ENCODE results near the gene LIMS1.
"Not testable (repeated sequence)": the region's sequence is repeated elsewhere in the genome, so short reads cannot be mapped to it uniquely, and the experiment has no call there.

LIMS1 gene

GRCh38 chr2:108641756-108642155 lies 107.5 kb downstream of the LIMS1 start:
- H3K4me1 Mint-ChIP-seq (ENCODE audit: low read depth): peaks cover 5% of the 10 kb centered on the region

GRCh38 chr2:108643261-108643849 lies 109.1 kb downstream of the LIMS1 start:
- H3K4me1 Mint-ChIP-seq (ENCODE audit: low read depth): peaks cover 4% of the 10 kb centered on the region

More at GRCh38 chr2:108641756-108642155, 107.5 kb downstream of the LIMS1 start:
- Mint-ChIP-seq H3K27me3 (no peaks in the 10 kb centered on the region), H3K9me3 (ENCODE audit: low read depth) (no peaks in the 10 kb centered on the region), H3K36me3 (peaks cover 4% of the 10 kb centered on the region), H3K27ac (no peak overlapping the region), H3K4me3 (no peak overlapping the region)

GRCh38 chr2:108643862-108644261 lies 109.6 kb downstream of the LIMS1 start:
- H3K36me3 Mint-ChIP-seq; H3K27ac Mint-ChIP-seq; H3K4me1 Mint-ChIP-seq (ENCODE audit: low read depth); H3K4me3 Mint-ChIP-seq; H3K27me3 Mint-ChIP-seq; H3K9me3 Mint-ChIP-seq (ENCODE audit: low read depth): not testable (repeated sequence)

More at GRCh38 chr2:108643261-108643849, 109.1 kb downstream of the LIMS1 start:
- H3K4me3 Mint-ChIP-seq: no peak overlapping the region
- H3K27ac Mint-ChIP-seq: no peak overlapping the region
- peaks cover 4% of the 10 kb centered on the region for H3K36me3 Mint-ChIP-seq
- no peaks in the 10 kb centered on the region for H3K9me3 Mint-ChIP-seq (ENCODE audit: low read depth)
- no peaks in the 10 kb centered on the region for H3K27me3 Mint-ChIP-seq

GRCh38 chr2:108644446-108644845 lies 110.2 kb downstream of the LIMS1 start:
- not testable (repeated sequence) for H3K36me3 Mint-ChIP-seq; H3K4me1 Mint-ChIP-seq (ENCODE audit: low read depth); H3K9me3 Mint-ChIP-seq (ENCODE audit: low read depth); H3K4me3 Mint-ChIP-seq; H3K27me3 Mint-ChIP-seq; H3K27ac Mint-ChIP-seq

- H3K27me3 Mint-ChIP-seq; H3K4me3 Mint-ChIP-seq; H3K27ac Mint-ChIP-seq; H3K36me3 Mint-ChIP-seq; H3K9me3 Mint-ChIP-seq (ENCODE audit: low read depth): not testable (repeated sequence)
- H3K4me1 Mint-ChIP-seq (ENCODE audit: low read depth): peaks cover 23% of the 10 kb centered on the region
Measured at GRCh38 chr2:108648796-108649195, 114.5 kb downstream of the LIMS1 start.

GRCh38 chr2:108650465-108650864 lies 116.2 kb downstream of the LIMS1 start:
- peaks cover 25% of the 10 kb centered on the region for H3K4me1 Mint-ChIP-seq (ENCODE audit: low read depth)
- not testable (repeated sequence) for H3K36me3 Mint-ChIP-seq; H3K27ac Mint-ChIP-seq; H3K4me3 Mint-ChIP-seq; H3K27me3 Mint-ChIP-seq; H3K9me3 Mint-ChIP-seq (ENCODE audit: low read depth)

- Mint-ChIP-seq H3K27ac (peak overlapping the region; percentile 18), H3K4me1 (ENCODE audit: low read depth) (peaks cover 25% of the 10 kb centered on the region)
- H3K36me3 Mint-ChIP-seq; H3K9me3 Mint-ChIP-seq (ENCODE audit: low read depth); H3K4me3 Mint-ChIP-seq; H3K27me3 Mint-ChIP-seq: not testable (repeated sequence)
Measured at GRCh38 chr2:108651468-108651867, 117.2 kb downstream of the LIMS1 start.

- not testable (repeated sequence) for H3K36me3 Mint-ChIP-seq; H3K9me3 Mint-ChIP-seq (ENCODE audit: low read depth); H3K27me3 Mint-ChIP-seq
- Mint-ChIP-seq H3K27ac (peak overlapping the region; percentile 90), H3K4me3 (peak overlapping the region; percentile 77), H3K4me1 (ENCODE audit: low read depth) (peaks cover 25% of the 10 kb centered on the region)
Measured at GRCh38 chr2:108652187-108652931, 118.1 kb downstream of the LIMS1 start.

GRCh38 chr2:108653425-108653824 lies 119.2 kb downstream of the LIMS1 start:
- peaks cover 25% of the 10 kb centered on the region for H3K4me1 Mint-ChIP-seq (ENCODE audit: low read depth)
- H3K27me3 Mint-ChIP-seq; H3K9me3 Mint-ChIP-seq (ENCODE audit: low read depth); H3K4me3 Mint-ChIP-seq; H3K27ac Mint-ChIP-seq; H3K36me3 Mint-ChIP-seq: not testable (repeated sequence)

GRCh38 chr2:108653849-108654248 lies 119.6 kb downstream of the LIMS1 start:
- H3K27ac Mint-ChIP-seq; H3K36me3 Mint-ChIP-seq; H3K4me3 Mint-ChIP-seq; H3K9me3 Mint-ChIP-seq (ENCODE audit: low read depth); H3K27me3 Mint-ChIP-seq: not testable (repeated sequence)
- H3K4me1 Mint-ChIP-seq (ENCODE audit: low read depth): peaks cover 25% of the 10 kb centered on the region

GRCh38 chr2:108654521-108655125 lies 120.4 kb downstream of the LIMS1 start:
- not testable (repeated sequence) for H3K9me3 Mint-ChIP-seq (ENCODE audit: low read depth); H3K36me3 Mint-ChIP-seq; H3K27ac Mint-ChIP-seq; H3K4me3 Mint-ChIP-seq; H3K27me3 Mint-ChIP-seq
- peaks cover 20% of the 10 kb centered on the region for H3K4me1 Mint-ChIP-seq (ENCODE audit: low read depth)

- H3K4me3 Mint-ChIP-seq; H3K36me3 Mint-ChIP-seq; H3K27ac Mint-ChIP-seq; H3K27me3 Mint-ChIP-seq; H3K9me3 Mint-ChIP-seq (ENCODE audit: low read depth): not testable (repeated sequence)
- H3K4me1 Mint-ChIP-seq (ENCODE audit: low read depth): peaks cover 20% of the 10 kb centered on the region
Measured at GRCh38 chr2:108655270-108655669, 121.0 kb downstream of the LIMS1 start.

GRCh38 chr2:108656282-108656681 lies 122.0 kb downstream of the LIMS1 start:
- H3K36me3 Mint-ChIP-seq; H3K27me3 Mint-ChIP-seq; H3K27ac Mint-ChIP-seq; H3K4me3 Mint-ChIP-seq; H3K9me3 Mint-ChIP-seq (ENCODE audit: low read depth): not testable (repeated sequence)
- H3K4me1 Mint-ChIP-seq (ENCODE audit: low read depth): peaks cover 12% of the 10 kb centered on the region

- not testable (repeated sequence) for H3K9me3 Mint-ChIP-seq (ENCODE audit: low read depth); H3K4me3 Mint-ChIP-seq; H3K4me1 Mint-ChIP-seq (ENCODE audit: low read depth); H3K27ac Mint-ChIP-seq; H3K27me3 Mint-ChIP-seq; H3K36me3 Mint-ChIP-seq
Measured at GRCh38 chr2:108657517-108657916, 123.2 kb downstream of the LIMS1 start.

- not testable (repeated sequence) for H3K4me3 Mint-ChIP-seq; H3K36me3 Mint-ChIP-seq; H3K4me1 Mint-ChIP-seq (ENCODE audit: low read depth); H3K27me3 Mint-ChIP-seq; H3K27ac Mint-ChIP-seq; H3K9me3 Mint-ChIP-seq (ENCODE audit: low read depth)
Measured at GRCh38 chr2:108658553-108658952, 124.3 kb downstream of the LIMS1 start.

- not testable (repeated sequence) for H3K9me3 Mint-ChIP-seq (ENCODE audit: low read depth); H3K27ac Mint-ChIP-seq
Measured at GRCh38 chr2:108661493-108661892, 127.2 kb downstream of the LIMS1 start.

More at GRCh38 chr2:108661493-108661892, 127.2 kb downstream of the LIMS1 start:
- not testable (repeated sequence) for H3K4me1 Mint-ChIP-seq (ENCODE audit: low read depth); H3K4me3 Mint-ChIP-seq; H3K27me3 Mint-ChIP-seq; H3K36me3 Mint-ChIP-seq

Measured in activated naive CD8-positive, alpha-beta T cell (primary cell).